HG02763 (cell line): ENCODE results near the gene BIRC3.

ENCODE experiments used
- ATAC-seq: cut with Tn5 transposase; IDR thresholded peaks from one replicate; pipeline ENCODE4 v1.9.1; 2021; ENCODE audit warnings: mild to moderate bottlenecking, moderate library complexity; ENCODE audit not compliant: unreplicated experiment

The BIRC3 gene

GRCh38 chr11:102317099-102317767, at the start of gene BIRC3:
TSS of gene BIRC3 (plus strand) at chr11:102317484. CDS start at chr11:102324510, 7,026 bp downstream.
- peak; percentile 85 for ATAC-seq

DNA sequence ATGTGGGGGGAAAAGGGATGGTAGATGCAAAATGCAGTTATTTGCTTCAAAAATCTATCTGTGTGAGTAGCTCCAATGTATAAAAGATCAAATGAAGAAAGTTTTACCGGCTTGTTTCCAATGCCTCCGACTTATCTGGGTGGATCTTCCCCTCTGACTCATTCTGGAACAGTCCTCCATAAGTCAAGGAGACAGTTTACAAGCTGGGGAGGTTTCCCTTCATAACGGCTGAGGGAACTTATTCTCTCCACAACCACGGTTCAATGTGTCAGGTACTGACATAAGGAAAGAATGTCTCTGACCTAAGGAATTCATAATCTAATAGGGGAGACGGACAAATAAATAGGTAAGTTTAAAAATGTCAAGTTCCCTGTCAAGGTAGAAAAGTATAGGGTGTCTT, 49.7 kb upstream of the BIRC3 start:
- ATAC-seq, result no peak

- ATAC-seq, result peak; percentile 96
Measured at GRCh38 chr11:102268083-102268984, 49.0 kb upstream of the BIRC3 start.

GRCh38 chr11:102268985-102269470, 48.3 kb upstream of the BIRC3 start:
- no peak for ATAC-seq

GRCh38 chr11:102269927-102270326, 47.4 kb upstream of the BIRC3 start:
- ATAC-seq, result no peak

DNA sequence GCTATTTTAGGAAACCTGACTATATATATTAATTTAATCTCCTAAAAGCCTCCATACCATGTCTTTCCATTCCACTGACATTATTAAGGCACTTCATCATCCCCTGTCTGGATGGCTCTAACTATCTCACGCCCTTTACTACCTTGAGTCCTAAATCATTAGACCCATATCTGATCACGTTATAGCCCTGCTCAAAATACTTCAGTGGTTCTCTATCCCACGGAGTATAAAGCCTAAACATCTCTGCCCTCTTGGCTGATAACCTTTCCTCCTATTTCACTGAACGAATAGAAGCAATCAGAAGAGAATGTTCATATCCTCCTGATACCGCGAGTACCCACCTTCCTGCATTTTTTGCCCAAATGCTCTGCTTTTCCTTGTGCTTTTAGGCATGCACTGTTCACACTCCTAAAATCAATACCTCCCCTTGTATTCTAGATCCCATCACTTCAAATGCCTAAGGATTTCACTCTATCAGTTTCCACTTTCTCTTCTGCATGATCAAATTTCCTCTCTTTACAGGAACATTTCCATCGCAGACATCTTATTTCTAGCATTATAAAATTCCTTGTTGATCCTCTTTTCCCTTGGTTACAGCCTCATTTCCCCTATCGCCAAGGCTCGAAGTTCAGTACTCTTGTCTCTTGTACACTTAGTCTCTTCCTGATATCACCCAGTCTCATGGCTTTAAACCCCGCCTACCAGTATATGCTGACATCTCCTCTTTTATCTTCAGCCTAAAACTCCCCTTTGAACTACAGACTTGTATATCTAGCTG, 45.0 kb upstream of the BIRC3 start:
- no peak for ATAC-seq

GRCh38 chr11:102274628-102275027, 42.7 kb upstream of the BIRC3 start:
- ATAC-seq, result no peak

- ATAC-seq, result no peak
Measured at GRCh38 chr11:102276362-102276761, 40.9 kb upstream of the BIRC3 start.

- no peak for ATAC-seq
Measured at GRCh38 chr11:102276783-102277182, 40.5 kb upstream of the BIRC3 start.

DNA sequence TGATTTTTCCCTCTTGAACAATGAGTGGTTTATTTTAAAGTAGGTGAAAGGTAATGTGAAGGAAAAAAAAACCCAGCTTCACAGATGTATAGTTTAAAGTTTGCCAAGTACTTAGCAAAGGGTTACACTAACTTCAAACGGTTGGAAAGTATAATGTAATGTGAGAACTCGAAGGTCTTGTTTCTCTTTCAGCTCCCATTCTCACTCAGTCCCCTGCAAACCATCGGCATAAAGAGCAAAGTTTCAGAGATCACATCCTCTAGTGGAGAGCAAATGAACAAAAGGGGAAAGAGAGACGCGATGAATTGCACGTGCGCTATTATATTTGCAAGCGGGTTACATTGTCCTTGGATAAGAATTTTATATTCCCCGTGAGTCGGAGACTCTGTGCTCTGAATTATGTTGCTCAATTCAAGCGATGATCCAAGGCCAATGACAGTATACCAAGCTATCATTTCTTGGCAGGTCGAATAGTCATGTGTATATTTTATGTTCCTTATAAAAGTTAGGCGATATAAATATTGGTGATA, 37.6 kb upstream of the BIRC3 start:
- ATAC-seq, result peak; percentile 85

DNA sequence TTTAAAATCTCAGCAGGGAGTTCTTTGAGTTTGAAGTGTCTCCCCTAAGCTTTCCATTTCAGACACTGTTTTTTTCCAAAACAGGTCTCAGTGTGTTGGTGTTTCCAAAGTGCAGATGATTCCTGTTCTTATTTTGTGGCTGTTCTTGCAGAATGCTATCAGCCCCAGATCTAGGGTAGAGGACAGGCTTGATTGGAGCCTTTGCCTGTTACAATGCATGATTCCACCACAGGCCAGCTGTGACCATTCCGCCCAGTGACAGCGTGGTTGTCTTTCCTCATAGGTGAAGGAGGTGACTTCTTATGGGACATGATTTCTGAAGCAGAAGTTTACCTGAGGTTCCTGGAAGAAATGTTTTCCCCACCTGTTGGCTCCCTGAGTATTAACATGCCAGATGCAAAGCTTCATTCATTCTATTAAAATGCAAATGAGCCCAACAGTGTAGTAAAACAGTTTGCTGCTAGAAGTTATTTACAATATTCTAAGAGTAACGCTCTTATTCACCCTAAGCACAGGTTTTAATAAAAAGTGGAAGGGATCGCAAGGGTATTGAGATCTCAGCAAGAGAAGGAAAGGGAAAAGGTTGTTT, 36.9 kb upstream of the BIRC3 start:
- ATAC-seq, result no peak

DNA sequence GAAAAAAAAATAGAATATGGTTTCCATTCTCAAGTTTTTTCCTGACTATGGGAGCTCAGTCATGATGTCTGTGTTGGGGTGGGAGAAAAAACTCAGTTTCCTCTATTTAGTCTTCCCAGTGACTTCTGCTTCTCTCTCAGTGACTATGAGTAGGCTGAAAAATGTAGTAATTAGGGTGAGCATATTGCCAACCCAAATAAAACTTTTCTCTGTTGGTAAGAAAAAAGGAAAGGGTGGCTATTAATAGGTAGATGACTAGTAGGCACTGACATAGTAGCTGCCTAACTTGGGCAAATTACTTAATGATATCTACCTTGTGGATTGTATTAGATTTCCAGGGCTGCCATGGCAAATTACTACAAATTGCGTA, 34.2 kb upstream of the BIRC3 start:
- no peak for ATAC-seq

DNA sequence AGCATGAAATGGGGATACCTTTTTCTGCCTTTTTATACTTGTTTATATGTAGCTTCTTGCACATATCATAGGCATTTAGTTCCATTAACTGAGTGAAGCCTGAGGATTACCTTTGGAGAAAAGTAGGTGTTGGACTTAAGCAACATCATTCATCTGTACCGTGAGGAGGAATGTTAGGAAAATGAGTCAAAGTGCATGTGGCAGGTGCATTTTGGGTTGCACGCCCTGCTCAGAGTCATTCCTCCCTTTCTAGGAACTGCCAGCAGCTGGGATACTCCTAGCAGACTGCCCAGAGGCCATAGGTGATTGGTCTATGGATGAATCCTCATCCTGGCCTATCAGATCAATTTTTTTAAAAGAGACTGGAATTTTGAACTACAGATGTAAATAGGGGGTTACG, 33.3 kb upstream of the BIRC3 start:
- ATAC-seq, result no peak

DNA sequence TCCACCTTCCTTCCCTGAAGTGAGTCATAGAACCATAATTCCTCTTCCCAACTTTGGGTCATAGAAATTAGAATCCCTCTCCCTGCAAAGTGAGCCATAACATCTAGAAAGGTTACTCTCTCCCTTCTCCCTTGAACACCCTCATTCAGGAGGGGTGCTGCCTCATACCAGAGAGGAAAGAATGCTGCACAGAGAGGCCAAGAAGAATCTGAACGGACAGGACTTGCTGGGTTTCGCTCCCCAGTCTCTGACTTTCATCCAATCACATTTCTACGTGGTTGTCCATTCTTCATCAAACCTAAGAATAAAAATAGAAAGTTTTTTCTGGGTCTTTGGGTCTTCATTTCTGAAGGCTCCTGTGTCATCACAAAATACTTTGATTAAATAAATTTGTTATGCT, 31.0 kb upstream of the BIRC3 start:
- ATAC-seq, result no peak

- ATAC-seq, result peak; percentile 84
Measured at GRCh38 chr11:102287964-102288724, 29.1 kb upstream of the BIRC3 start.

- ATAC-seq, result no peak
Measured at GRCh38 chr11:102288725-102289083, 28.6 kb upstream of the BIRC3 start.

- ATAC-seq, result no peak
Measured at GRCh38 chr11:102289592-102289991, 27.7 kb upstream of the BIRC3 start.

- no peak for ATAC-seq
Measured at GRCh38 chr11:102291831-102292230, 25.5 kb upstream of the BIRC3 start.

DNA sequence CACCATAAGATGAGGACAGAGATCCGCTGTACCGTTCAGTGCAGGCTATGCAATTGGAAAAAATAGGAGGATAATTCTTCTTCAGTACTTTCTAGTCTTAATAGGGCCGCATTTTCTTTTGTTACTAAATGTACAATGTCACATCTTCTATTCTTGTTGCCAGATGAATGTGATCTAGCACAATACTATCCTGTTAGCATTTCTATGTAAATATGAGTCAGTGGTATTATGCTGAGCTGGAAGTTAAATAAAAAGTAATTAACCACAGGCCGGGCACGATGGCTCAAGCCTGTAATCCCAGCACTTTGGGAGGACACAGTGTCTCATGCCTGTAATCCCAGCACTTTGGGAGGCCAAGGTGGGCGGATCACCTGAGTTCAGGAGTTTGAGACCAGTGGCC, 24.4 kb upstream of the BIRC3 start:
- ATAC-seq, result no peak
